SIG-M5 (cell line): ENCODE measurements around the gene TOP2B.

Experiments
- DNase-seq: peaks from one replicate; lab custom pipeline; 2025; lab: John Stamatoyannopoulos, UW

Gene TOP2B

DNA sequence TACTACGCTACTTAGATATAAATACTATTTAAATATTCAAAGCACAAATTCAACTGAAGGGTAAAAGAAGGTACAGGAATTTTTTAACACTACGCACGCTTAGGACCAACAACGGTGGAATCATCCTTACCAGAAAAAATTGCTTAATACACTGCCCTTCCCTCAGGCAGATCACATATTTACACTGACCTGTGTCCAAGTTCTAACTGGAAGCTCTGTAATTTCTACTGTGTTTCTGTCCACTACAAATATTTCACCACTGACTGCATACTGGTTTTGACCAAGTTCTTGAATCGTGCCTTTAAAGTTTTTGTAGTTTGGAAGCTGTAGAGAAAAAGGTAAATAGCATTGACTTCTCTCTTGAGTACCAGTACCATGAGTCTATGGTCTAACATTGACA is 44.2 kb downstream of the TOP2B start:
- no peak for DNase-seq

DNA sequence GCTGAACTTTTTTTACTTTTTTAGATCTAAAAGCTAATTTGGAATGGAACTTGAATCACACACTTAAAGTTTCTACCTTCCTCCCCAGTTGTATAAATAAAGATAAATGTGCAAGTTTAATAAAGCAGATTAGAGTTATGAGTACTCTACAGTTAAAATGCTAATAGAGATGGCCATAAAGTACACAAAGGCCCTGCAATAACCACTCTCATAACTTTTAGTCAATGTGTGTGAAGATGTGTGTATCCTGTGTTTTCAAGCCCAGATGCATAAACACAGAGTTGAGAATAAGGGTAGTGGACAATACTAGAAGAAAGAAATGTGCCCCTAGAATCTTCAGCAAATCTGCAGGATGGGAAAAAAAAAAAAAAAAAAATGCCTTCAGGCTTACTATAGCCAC is 45.3 kb downstream of the TOP2B start:
- DNase-seq = no peak

DNA sequence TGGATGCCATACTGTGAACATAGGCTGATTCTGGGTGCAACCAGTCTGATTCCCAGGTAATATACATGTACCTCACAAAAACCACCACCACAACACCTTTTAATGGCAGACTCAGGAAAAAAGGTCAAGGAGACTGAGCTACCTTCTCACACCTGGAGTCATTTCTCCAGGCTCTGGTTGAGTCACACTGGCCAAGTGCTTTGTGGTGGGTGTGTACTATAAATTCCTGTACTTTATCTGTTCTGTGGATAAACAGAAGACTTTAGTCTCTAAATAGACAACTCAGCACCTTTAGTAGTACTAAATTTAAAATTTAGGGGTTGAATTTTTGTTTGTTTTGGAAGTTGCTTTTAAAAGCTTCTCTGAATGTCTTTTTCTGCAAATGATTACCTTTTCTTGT is 46.7 kb downstream of the TOP2B start:
- DNase-seq = no peak

DNA sequence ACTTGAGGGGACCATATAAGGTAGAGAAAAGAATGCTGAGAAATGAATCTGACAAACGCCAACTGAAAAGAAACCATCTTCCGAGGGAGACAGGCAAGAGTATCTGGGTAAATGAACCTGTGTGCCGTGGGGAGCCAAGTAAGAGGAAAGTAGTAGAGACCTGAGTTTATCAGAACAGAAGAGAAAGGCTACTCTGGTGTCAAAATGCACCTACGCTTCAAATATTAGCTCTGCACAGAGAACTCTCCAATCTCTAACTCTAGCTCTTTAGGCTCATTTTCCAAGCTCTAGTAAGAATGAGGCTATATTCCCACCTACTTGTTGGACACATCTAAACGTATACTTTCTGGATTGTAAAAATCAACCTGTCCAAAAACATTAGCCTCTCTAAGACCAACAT is 53.5 kb downstream of the TOP2B start:
- DNase-seq = no peak

DNA sequence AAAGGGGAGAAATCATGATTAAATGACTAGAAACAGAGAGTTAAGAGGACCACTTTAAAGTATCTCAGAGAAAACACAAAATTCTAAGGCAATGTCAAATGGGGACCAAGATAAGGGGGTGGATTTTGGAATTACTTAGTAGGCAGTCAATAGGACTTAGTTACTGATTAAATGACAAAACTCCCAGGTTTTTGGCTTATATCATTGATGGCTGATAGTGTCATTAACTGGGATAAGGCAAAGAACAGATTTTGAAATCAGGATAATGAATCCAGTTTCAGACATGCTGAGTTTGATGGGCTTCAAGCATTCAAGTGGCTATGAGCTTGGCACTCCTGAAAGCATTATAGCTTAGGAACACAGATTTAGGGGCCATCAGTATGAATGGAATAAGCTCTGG is 53.9 kb downstream of the TOP2B start:
- DNase-seq = no peak

DNA sequence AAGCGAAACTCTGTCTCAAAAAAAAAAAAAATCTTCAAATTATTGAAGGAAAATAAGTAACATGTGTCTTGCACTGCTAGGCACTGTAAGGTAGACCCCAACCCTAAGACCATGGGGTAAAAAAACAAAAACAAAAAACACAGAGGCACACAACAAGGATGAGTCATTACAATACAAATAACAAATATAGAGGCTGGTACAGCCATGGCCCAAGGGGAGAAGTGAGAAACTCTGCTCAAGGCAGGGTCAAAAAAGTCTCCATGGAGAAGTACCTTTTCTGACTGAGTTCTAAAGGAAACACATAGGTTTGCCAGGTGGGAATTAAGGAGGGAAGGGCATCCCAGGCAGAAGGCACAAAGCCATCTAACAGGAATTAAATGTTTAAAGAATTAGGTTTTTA is 54.5 kb downstream of the TOP2B start:
- DNase-seq = no peak

DNA sequence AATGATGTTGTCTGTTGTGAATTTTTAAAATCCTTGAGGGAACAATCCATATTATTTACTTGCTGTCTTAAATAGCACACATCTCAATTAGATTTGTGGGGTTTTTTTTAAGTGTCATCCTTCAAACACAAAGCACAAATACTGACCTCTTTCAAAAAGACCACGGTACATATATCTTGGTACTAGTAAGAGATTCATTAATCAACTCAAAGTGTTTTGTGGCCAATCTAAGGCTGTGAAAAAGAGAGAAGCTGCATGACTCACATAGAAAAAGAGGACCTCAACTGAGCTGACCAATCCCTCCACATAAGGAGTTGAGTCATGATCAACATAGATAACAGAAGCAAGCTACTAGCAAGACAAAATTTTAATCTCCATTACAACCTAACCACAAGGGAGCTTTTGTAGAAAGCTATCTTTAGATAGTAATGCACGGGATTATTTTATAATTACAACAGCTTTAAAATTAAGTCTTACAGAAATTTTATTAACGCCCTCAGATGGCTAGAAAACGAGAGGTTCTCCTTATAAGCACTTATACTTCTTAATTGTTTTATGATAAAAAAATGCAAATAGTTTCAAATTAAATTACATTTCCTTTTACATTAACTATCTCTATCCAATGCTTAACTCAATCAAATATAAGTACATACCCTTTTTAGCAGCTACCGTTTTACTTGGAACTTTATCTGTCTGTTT is 60.5 kb downstream of the TOP2B start:
- DNase-seq = peak; percentile 67

DNA sequence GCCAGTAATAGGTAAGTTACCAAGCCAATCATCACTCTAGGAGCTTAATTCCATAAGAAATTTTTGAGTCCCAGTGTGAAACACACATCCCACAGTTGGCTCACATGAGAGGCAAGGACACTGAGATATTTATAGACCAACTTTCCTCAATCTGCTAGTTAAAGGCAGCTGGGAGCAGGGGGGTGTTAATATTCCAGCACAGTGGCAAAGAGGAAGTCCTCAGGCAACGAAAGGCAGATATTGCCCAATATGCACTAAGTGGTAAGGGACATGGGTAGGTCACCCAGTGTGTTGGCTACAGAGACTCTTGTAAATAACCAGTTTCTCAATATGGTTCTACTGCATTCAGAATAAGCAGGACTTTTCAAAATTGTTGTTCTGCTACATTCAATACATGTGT is 61.0 kb downstream of the TOP2B start:
- peak; percentile 29 for DNase-seq

DNA sequence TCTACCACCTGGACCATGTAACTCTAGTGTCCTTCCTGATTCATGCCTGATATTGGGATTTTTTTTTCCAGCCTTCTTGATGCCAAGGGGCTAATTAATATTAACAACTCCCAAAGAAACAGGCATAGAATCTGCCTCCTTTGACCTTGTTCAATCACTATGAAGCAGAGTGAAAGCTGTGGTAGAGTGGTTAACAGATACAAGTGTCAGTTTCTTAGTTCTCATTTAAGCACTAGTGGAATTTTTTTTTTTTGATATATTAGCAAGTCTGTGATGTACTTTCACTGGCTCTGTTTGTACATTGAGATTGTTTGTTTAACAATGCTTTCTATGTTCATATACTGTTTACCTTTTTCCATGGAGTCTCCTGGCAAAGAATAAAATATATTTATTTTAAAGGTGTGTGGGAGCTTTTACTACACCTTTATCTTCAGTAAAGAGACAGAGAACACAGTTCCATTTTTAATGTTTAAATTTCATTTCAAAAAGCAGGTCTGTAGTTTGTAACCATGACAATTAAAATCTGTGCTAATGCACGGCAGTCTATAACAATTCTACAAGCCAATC is 67.1 kb downstream of the TOP2B start:
- DNase-seq = no peak

DNA sequence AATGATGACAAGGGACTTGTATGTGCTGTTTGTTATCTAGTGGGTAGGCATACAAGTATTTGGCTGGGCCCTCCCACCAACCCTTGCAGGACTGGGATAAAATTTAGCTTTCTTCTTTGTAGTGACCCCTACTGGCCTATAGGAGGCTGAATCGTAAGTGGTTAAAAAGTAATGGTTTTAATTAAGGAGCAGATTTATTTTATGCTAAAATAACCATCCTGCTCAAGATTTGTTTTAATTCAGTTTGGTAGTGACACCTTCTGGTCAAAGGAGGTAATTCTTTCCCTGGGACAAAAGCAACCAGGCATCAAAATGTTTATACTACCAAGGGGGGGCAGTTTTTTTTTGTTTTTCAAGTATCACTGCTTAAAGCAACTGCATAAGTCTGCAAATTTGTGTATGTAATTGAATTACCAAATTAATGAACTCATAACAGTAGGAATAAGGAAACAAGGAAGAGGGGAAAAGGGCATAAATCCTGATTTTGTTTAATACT is 70.7 kb downstream of the TOP2B start:
- no peak for DNase-seq

DNA sequence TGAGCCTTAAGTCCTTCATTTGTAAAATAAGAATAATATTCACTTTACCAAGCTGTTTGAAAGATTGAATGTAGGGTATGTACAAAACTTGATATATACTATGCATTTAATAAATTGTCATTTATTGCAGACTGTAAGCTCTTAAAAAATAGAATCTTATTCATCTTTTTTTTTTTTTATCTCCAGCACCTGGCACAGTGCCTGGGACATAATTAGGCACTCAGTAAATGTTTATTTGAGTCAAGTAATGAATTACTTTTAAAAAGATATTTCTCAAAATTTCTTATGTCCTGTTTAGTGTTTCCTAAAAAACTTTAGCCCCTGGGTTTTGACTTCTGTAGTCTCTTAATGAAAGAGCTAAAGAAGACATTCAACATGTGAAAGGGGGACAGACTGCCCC is 71.7 kb downstream of the TOP2B start:
- no peak for DNase-seq

DNA sequence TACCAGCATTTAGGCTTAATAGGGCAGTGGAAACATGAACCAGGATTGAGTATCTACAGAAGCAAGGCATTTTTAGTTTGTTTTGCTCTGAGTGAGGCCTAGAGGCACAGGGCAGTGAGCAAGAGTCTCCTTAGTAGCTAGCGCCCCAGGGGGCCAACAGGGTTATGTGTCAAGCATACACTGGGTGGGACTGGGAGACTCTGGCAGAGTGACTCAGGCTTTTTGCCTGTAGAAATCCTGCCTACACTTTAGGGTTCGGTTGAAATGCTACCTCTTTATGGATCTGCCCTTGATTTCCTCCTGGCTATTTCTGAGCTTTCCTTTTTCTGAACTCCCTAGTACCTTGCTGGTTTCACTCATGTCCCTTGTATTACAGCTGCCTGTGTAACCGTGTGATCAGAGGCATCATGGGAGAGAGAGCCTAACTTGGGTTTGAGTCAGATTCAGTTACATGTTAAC is 72.2 kb downstream of the TOP2B start:
- peak; percentile 11 for DNase-seq

DNA sequence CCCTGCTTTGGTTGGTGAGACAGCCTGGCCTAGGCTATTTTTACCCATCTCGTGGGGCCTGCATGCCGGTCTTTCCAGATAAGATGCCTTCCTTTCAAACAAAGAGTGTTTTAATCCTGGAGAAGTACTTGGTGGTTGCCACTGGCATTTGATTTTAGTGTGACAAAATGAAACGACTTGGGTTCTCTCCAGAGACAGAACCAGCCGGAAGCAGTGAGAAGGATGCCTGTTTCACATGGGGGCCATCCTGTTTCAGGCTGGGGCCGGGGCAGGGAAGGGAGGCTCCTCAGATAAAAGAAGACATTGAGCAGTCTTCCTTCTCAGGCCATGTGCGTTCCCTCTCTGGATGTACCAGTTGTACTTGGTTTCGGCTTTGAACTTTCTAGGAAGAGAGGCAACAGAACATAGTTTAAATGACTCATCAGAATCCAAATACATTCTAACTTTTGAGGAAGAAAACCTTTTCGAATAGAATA is 74.9 kb downstream of the TOP2B start:
- no peak for DNase-seq

DNA sequence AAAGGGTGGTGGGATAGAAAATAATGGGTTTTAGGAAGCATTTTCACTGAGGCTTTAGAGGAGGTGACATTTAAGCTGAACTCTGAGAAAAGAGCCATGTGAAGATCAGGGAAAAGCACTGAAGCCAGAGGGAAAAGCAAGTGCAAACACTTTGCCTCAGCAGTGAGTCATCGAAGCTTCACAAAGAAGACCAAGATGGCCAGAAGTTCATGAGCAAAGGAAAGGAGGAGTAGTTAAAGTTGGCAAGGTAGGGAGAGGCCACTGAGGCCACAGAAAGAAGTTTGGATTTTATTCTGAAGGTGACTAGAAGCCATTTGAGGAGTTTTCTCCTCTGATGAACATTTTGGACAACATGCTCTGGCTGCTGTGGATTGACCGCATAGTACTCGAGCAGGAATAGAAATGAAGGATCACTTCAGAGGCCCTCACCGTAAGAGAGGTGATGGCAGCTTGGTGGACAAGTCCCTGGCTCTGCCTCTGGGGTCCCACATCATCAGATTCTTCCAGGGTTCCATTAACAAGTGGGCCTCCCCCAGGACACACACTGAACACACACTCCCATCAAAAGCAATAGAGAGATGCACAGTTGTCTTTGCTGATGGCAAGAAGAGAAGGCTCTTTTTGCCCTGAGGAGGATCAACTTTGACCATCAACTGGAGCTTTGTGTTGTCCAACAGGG is 75.5 kb downstream of the TOP2B start:
- no peak for DNase-seq

DNA sequence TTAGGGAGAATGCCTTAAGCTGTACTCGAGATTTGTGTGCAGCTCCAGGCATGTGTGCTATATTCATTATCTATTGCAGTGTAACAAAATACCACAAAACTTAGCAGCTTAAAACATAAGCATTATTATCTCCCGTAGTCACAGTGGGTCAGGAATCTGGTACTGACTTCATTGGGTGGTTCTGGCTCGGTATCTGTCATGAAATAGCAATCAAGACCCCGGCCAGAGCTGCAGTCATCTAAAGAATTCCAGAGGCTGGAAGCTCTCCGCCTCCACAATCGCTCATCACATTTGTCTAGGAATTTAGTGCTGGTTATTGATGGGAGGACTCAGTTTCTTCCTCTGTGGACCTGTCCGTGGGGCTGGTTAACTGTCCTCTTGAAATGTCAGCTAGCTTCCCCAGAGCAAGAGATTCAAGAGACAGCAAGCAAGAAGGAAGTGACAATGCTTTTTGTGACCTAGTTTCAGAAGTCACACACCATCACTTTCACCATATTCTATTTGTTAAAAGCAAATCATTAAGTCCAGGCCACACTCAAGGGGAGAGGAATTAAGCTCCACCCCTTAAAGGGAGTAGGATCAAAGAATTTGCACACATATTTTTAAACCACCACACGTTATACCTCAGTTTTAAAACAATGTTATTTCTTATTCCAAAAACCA is 76.1 kb downstream of the TOP2B start:
- DNase-seq = no peak

DNA sequence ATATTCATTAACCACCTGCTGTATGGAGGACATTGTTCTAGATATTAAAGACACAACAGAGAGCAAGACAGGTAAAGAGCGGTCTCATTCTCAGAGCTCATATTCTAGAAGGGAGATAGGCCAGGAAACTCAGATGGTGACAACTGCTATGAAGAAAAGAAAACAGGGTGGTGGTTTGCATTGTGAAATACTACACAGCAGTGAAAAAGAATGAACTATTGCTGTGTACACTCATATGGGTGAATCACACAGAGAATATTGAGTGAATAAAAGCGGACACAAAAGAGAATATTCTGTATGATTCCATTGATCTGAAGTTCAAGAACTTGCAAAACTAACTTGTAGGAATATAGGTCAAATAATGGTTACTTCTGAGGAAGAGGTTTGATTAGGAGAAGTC is 76.7 kb downstream of the TOP2B start:
- DNase-seq = no peak

DNA sequence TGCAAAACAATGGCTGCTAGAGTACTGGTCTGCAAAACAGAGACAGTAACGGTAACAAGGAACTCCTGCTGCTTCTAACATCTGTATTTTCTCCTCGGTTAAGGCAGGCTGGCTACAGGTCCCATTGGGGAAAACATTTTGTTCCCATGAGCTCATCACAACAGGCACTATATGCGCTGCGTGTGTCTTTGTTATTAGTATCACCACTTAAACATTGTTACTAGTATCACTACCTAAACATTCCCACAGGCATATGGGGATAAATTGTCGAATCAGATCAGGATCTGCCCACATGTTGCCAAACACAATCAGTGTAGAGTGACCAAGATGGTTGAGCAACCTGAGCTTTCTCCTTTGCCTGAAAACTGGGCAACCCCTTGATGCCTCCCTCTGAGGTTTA is 77.2 kb downstream of the TOP2B start:
- DNase-seq = no peak

DNA sequence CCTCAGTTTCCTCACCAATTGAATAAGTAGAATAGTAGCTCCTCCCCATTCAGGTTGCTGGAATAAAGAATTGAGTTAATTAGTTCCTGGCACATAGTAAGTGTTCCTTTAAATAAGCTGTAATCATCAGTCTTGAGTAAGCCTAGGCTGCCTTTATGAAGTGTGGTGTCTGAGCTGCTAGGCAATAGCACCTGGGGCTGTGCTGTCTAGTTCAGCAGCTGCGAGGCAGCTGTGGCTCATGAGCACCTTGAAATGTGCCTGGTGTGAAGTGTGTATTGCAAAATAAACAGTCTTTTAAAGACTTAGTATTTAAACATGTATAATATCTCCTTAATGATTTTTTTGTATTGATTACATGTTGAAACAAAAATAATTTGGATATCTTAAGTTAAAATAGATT is 77.6 kb downstream of the TOP2B start:
- DNase-seq = no peak

DNA sequence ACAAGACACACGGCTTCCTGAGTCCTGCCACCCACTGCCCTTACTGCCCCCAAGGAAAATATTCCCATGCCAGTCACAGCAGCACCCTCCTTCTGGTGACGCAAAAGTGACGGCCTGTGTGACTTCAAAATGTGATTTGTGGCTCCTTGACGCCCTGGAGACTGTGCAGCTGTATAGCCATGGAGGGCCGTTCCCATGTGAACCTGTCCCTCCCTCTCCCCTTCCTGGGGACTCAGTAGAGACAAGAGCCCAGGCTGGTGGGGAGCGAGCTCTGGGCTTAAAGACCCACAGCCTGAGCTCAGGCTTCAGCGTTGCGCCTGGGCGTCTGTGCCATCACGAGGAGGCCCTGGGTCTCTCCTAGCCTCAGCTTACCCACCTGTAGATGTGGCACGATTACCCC is 78.2 kb downstream of the TOP2B start:
- no peak for DNase-seq

DNA sequence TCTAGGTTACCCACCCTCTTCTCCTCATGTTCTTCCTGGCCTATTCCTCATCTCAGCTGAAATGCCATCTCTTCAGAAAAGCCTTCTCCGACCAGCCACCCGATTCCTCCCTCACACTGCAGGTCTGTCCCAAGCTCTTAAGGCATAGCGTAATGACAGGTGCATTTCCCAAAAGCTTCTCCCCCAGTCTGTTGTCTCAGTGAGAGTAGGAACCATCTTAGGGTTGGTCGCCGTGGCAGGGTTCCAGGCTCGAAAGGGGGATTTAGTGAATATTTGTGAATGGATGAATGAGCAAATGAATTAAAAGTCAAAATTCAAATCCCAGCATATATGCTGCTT is 78.6 kb downstream of the TOP2B start:
- DNase-seq = no peak

DNA sequence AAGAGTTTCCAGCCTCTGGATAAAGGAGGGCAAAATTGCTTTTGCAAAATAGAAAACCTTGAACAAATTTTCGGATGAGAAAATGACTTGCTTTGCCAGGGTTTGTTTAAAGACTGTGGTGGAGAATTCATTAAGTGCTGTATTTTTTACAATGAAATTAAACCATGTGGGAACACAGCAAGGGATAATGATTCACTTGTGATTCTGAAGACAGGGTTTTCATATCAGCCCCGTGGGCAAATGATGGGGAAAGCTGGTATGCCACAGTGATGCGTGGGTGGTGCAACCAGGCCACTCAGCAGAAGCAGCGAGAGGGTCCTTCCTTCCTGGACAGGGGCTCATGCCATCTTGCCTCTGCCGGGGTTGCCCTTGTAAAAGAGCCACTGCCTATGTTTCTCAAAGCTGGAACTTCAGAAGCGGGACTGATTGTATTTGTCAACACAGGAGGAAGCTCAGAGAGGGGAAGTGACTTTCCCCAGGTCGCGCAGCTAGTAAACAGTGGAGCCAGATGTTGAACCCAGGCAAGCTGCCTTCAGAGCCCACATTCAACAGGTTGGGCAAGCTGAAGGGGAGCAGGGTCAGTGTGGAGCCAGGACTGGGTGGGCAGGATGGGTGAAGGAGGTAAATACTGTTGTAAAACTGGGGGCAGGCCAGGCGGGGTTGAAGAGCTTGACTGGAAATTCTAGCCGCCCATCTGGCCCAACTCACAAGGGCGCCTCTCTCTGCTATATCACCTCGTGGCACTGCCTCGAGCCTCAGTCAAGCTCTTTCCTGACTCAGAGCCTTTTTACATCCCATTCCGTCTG is 79.1 kb downstream of the TOP2B start:
- no peak for DNase-seq
